ENCODE measurements around the gene ECI1. TPM values are rescaled to one million over a fixed set of nuclear protein-coding genes. Genes with fewer than 3 reads are reported as not detected.

The ECI1 gene
- total RNA-seq, 1 experiment from 2014 or later: 71.7 TPM

DNA sequence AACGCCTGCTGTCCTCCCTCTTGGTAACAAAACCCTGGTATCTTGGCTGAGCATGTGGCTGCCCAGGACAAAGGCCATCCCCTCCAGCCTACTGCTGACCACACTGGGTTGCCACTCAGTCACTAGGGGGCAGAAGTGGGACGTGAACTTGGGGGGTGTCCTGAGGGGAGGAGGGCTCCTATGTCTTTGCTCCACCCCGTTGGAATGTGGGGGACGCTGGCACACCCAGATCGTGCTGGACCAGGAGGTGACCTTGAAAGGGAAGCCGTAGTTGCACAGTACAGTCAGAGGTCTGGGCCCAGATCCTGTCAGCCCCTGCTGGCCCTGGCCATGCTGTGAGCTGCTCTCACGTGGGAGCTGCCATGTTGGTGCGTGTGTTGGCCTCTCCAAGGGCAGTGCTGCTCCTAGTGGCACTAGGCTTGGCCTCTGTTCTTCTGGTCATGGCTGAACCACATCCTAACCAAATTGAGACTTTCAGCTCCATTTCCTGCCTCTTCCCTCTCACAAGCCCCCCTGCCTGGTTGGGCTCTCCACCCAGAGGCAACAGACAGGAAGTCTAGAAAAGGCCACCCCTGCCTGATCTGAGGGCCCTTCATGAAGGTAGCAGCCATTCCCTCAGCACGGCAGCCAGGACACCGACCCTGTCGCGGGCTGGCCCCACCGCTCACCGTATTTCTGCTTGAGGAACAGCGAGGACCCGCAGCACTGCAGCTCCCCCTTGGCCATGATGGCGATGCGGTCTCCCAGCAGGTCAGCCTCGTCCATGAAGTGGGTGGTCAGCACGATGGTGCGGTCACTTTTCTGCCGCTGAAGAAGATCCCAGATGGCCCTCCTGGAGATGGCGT lies 45.5 kb upstream of the ECI1 start:
- H3F3A ChIP-seq (ENCODE audit: low read length, unreplicated experiment): no peaks in the 10 kb centered on the region

GRCh38 chr16:2295056-2295798 lies 43.8 kb upstream of the ECI1 start:
- intact Hi-C loops (cut with micrococcal nuclease): no loop called here
- no TSS peak for BruUV-seq (replicated peaks)
- H3K79me2 ChIP-seq (ENCODE audit: low read length): no peaks in the 10 kb centered on the region
- no peak overlapping the region for H3K27ac ChIP-seq (ENCODE audit: low read length)
- ATAC-seq: no peak
- POLR2A ChIA-PET (ENCODE audit: unreplicated experiment): no interaction called here
- no peaks in the 10 kb centered on the region for H3K27me3 ChIP-seq (ENCODE audit: low read length)
- no peak overlapping the region for H2AFZ ChIP-seq (ENCODE audit: low read length)
- H3K4me3 ChIP-seq (ENCODE audit: low read length): no peak overlapping the region
- no peaks in the 10 kb centered on the region for H3K36me3 ChIP-seq (ENCODE audit: low read depth, low read length)
- CTCF ChIA-PET: no interaction called here
- H3K4me1 ChIP-seq (ENCODE audit: insufficient read depth, low read length): no peaks in the 10 kb centered on the region
- no peak overlapping the region for H3K4me2 ChIP-seq (ENCODE audit: low read length)
- no peaks in the 10 kb centered on the region for H4K20me1 ChIP-seq (ENCODE audit: low read length)
- H3K9ac ChIP-seq (ENCODE audit: low read length): no peak overlapping the region
- H3K9me2 ChIP-seq (replicated peaks; ENCODE audit: low read length): no peaks in the 10 kb centered on the region
- no peaks in the 10 kb centered on the region for H3F3A ChIP-seq (ENCODE audit: low read length, unreplicated experiment)
- TF ChIP-seq CTCF (conservative IDR thresholded peaks at IDR 0.05; ENCODE audit: low read depth, low read length): no peak
- no peaks in the 10 kb centered on the region for H3K9me3 ChIP-seq (ENCODE audit: low read length)
- no peak for DNase-seq

More for the DNA sequence above, 45.5 kb upstream of the ECI1 start:
- CTCF ChIA-PET: no interaction called here
- intact Hi-C loops (cut with micrococcal nuclease): no loop called here
- DNase-seq: peak; percentile 42
- TF ChIP-seq CTCF (conservative IDR thresholded peaks at IDR 0.05; ENCODE audit: low read depth, low read length): peak; percentile 56
- no peak for TF ChIP-seq EZH2phosphoT487 (IDR thresholded peaks at IDR 0.05; ENCODE audit: borderline replicate concordance, low read length)
- H3K9ac ChIP-seq (ENCODE audit: low read length): no peak overlapping the region
- no peak overlapping the region for H3K4me2 ChIP-seq (ENCODE audit: low read length)
- no peaks in the 10 kb centered on the region for H4K20me1 ChIP-seq (ENCODE audit: low read length)
- H3K27ac ChIP-seq (ENCODE audit: low read length): no peak overlapping the region
- no peak overlapping the region for H3K4me3 ChIP-seq (ENCODE audit: low read length)
- ATAC-seq: peak; percentile 56
- H3K27me3 ChIP-seq (ENCODE audit: low read length): no peaks in the 10 kb centered on the region
- no peaks in the 10 kb centered on the region for H3K9me3 ChIP-seq (ENCODE audit: low read length)
- no peak overlapping the region for H2AFZ ChIP-seq (ENCODE audit: low read length)
- no peaks in the 10 kb centered on the region for H3K9me2 ChIP-seq (replicated peaks; ENCODE audit: low read length)
- no peaks in the 10 kb centered on the region for H3K79me2 ChIP-seq (ENCODE audit: low read length)
- no peaks in the 10 kb centered on the region for H3K36me3 ChIP-seq (ENCODE audit: low read depth, low read length)
- BruUV-seq (replicated peaks): no TSS peak
- POLR2A ChIA-PET (ENCODE audit: unreplicated experiment): no interaction called here
- H3K4me1 ChIP-seq (ENCODE audit: insufficient read depth, low read length): no peaks in the 10 kb centered on the region

GRCh38 chr16:2292221-2292620 lies 40.8 kb upstream of the ECI1 start:
- no peak overlapping the region for H3K4me2 ChIP-seq (ENCODE audit: low read length)

More at GRCh38 chr16:2292221-2292620, 40.8 kb upstream of the ECI1 start:
- no peak for DNase-seq
- Histone ChIP-seq H3K4me3 (ENCODE audit: low read length) (no peak overlapping the region), H3F3A (ENCODE audit: low read length, unreplicated experiment) (no peaks in the 10 kb centered on the region), H3K9ac (ENCODE audit: low read length) (no peak overlapping the region), H3K79me2 (ENCODE audit: low read length) (no peaks in the 10 kb centered on the region), H4K20me1 (ENCODE audit: low read length) (no peaks in the 10 kb centered on the region), H3K27ac (ENCODE audit: low read length) (no peak overlapping the region), H3K27me3 (ENCODE audit: low read length) (no peaks in the 10 kb centered on the region), H3K9me2 (replicated peaks; ENCODE audit: low read length) (no peaks in the 10 kb centered on the region), H3K36me3 (ENCODE audit: low read depth, low read length) (no peaks in the 10 kb centered on the region), H2AFZ (ENCODE audit: low read length) (no peak overlapping the region), H3K4me1 (ENCODE audit: insufficient read depth, low read length) (no peaks in the 10 kb centered on the region), H3K9me3 (ENCODE audit: low read length) (no peaks in the 10 kb centered on the region)
- BruUV-seq (replicated peaks): no TSS peak
- no peak for ATAC-seq
- CTCF ChIA-PET: no interaction called here
- TF ChIP-seq EZH2 (IDR thresholded peaks at IDR 0.05; ENCODE audit: low read length, unreplicated experiment) (no peak), CTCF (conservative IDR thresholded peaks at IDR 0.05; ENCODE audit: low read depth, low read length) (no peak), EZH2phosphoT487 (IDR thresholded peaks at IDR 0.05; ENCODE audit: borderline replicate concordance, low read length) (no peak)
- intact Hi-C loops (cut with micrococcal nuclease): no loop called here
- POLR2A ChIA-PET (ENCODE audit: unreplicated experiment): no interaction called here
